HG02588 (cell line): ENCODE data around the gene S100A11.
A peak's percentile ranks its signal among the peaks of the same experiment; 100 is the strongest.
"Not testable (repeated sequence)": the region's sequence is repeated elsewhere in the genome, so short reads cannot be mapped to it uniquely, and the experiment has no call there.

Source experiments
- ATAC-seq: cut with Tn5 transposase; IDR thresholded peaks from one replicate; pipeline ENCODE4 v1.9.1; 2021; ENCODE audit warnings: mild to moderate bottlenecking, moderate library complexity; ENCODE audit not compliant: unreplicated experiment

S100A11 gene

DNA sequence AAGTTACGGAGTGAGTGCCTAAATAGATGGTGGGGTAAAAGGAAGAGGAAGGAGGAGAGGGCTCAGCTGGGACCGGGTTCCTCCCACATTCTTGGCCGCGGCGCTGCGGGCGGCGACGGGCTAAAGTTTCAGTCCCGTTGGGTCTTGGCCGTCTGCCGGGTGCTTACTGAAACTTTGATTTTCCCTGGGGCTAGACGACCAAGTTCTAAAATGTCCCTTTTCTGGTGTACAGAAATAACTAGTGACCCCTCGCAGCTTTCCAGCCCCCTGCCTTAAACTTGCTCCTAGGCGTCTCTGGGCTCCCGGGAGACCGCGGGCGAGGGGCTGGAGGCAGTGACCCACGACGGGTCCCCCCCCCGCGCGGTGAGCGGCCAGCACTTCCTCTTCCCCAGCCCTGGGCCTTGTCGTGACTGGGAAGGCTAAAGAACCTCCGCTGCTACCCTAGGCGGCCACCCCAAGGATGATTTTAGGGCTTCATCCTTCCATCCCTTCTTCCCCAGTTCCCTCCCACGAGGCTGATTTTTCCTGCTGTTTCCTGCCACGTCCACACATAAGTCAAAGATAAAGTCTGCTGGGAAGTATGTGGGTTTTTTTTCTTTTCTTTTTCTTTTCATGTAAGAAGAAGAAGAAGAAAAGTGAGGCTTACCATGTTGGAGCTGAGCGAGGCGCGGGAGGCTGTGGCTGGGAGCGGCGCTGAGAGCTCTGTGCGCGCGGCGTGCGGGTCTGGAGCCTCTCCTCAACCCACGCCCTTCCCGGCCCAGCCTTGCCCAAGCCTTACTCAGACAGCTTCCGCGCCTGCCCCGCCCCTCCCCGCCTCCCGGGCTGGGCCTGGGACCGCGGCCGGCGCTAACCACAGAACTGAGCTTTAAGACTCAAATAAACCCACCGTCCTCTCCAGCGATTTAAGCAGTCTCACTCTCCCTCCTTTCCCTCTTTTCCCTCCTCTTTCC is at the start of gene S100A11:
Gene S100A11 (minus strand): TSS at position 738 of the 950 bp plus-strand sequence. CDS start 89 bp downstream, at position 649.
- peak; percentile 60 for ATAC-seq

DNA sequence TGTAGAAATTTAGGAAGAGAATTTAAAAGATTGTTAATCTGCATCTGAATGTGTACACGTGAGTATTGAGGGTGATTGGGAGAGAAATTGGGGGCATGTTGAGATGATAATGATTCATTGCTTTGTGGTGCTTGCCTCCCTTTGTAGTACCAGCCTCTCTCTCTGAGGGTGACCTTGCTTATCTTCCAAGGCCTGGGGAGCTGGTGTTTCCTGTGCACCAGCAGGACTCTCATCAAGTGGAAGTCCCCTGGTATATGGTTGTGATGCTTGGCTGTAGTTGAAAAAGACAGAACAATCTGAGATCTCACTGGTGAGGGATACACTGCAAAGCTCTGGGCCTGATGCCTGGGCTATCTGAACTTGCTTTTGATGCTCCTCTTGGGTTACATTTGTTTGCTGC is 48.0 kb upstream of the S100A11 start:
- ATAC-seq, result no peak

DNA sequence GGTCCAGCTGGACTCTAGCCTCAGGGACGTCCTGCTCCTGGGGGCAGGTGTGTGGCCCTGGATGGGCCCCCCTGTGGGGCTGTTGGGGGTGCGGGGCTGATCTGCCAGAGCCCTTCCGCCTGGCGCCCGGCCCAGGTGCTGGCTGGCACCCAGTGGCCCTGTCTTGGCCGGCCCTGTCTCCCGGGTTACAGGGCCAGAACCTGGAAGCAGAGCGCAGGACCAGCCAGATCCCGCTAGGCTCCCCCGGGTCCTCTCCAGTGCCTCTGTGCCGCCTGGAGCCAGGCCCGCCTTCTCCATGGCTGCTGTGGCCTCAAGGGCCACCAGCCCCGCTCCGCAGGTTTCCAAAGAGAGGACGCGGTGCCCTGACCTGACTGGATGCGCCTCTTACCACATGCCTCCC is 44.2 kb upstream of the S100A11 start:
- ATAC-seq, result not testable (repeated sequence)

DNA sequence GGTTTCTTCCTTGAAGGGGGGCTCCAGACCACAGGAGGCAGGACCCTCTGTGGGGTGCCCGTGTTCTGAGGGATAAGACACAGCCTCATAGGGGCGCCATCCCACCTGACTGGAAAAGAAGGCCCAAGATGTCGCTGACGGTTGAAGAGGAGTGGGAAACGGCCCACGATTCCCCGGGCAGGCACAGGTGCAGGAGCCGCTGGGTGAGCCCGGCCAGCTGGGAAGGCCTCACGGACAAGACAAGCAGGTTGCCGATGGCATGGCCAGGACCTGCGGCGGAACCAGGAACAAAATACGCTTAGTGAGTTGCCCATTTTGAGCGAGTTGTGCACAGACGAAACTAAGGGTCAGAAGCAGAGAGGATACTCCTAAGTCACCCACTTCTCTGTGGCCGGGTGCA is 43.7 kb upstream of the S100A11 start:
- not testable (repeated sequence) for ATAC-seq

DNA sequence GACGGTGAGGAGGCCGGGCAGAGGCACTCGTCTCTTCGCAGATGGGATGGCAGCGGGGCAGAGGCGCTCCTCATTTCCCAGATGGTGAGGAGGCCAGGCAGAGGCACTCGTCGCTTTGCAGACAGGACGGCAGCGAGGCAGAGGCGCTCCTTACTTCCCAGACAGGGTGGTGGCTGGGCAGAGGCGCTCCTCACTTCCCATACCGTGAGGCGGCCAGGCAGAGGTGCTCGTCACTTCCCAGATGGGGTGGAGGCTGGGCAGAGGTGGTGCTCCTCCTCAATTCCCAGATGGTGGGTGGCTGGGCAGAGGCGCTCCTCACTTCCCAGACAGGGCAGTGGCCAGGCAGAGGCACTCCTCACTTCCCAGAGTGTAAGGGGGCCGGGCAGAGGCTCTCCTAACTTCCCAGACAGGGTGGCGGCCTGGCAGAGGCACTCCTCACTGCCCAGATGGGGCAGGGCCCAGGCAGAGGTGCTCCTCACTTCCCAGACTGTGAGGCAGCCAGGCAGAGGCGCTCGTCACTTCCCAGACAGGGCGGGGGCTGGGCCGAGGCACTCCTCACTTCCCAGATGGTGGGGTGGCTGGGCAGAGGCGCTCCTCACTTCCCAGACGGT is 42.1 kb upstream of the S100A11 start:
- no peak for ATAC-seq

DNA sequence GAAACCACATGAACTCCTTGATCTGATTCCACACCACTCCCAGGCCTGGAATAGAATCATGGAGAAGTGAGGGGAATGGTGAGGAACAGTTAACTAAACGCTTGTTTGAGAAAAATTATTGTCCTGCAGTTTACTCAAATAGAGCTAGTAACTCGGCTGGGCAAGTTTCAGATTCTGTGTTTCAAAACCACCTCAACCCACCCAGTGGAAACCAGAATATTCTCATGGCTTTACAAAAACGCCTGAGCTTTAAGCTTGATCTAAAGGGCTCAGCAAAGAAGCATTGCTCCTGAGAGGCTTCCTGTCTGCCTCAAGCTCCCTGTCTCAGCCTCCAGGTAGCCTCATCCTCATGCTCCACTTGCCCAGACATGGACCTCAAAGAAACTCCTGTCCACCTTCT is 35.5 kb upstream of the S100A11 start:
- ATAC-seq, result no peak

DNA sequence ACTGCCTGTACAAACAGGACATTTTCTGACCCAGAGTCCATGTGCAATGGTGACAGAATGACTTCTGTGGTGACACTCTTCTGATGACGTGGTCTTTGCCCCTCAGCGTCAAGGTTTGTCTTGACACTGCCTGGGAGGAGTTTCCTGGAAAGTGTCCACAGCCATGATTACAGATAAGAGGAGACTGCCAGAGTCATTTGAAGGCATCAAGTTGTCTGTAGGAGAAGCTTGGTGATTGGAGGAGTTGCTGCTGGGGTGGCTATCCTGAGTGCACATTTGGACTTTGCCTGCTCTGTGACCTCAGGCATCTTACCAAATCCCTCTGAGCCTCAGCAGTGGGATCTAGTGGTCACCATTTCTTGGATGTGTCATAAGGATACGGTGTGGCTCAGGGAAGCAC is 34.3 kb upstream of the S100A11 start:
- ATAC-seq, result no peak

DNA sequence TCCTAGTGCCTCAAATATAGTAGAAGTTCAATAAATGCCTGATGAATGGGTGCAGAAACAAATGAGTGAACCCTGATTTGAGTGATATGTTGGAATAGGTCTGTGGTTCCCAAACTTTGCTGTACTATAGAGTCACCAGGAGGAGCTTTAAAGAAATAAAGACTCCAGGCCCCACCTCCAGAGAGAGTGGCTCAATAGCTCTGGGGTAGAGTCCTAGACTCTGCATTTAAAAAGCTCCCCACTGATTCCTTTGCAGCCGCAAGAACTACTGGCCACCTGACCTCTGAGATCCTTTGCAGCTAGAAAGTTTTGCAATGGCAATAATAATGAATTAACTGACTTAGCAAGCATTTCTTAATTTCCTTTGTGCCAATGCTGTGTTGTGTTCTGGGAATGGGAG is 31.1 kb upstream of the S100A11 start:
- ATAC-seq, result no peak

DNA sequence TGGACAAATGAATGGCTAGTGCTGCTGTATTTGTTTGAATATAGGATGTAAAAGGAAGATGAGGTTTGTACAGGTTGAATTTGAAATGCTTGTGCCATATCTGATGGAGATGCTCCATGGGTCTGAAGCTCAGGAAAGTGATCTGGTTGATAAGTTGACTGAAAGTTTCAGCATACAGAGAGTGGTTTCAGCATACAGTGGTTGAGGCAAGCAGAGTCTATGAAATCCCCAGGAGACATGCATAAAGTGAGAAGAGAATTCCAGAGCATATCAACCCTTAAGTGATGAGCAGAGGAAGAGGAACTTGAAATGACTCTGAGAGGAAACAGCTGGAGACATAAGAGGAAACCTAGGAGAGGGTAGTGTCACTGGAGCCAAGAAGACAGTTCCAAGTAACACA is 30.3 kb upstream of the S100A11 start:
- ATAC-seq, result no peak

DNA sequence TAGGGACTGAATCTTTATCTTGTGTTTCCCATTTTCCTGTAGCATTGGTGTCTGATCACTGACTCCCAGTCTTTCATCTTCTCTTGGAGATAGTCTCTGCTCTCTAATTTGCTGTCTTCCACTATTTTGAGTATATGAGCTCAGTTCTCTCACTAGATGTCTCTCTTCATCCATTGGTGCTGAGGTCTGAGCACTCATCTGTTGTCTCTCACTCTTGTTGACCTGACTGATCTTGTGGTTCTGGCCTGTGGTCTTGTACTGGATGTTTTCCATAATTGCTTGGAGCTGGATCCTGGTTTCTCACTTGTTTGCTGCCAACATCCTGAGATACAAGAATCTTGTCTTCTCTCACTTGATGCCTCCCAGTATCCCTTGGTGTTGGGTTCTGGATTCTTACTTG is 25.1 kb upstream of the S100A11 start:
- ATAC-seq, result no peak

DNA sequence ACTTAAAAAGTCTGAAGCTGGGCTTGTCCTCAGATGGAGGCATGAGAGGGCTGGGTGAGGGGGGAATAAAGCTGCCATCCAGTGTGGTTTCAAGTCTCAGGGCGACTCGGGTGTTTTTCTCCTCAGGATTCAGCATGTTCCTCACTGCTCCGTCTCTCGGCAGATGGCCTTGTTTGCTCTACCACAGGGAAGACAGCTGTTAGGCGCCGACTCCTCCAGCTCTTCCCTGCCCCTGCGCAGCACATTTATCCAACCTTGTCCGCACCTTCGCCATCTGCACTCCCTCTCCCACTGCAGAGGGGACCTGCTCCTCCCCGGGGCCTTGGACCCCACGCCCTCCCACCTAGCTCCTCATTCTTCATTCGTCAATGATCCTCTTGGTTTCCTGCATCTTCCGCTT is 16.6 kb upstream of the S100A11 start:
- no peak for ATAC-seq

DNA sequence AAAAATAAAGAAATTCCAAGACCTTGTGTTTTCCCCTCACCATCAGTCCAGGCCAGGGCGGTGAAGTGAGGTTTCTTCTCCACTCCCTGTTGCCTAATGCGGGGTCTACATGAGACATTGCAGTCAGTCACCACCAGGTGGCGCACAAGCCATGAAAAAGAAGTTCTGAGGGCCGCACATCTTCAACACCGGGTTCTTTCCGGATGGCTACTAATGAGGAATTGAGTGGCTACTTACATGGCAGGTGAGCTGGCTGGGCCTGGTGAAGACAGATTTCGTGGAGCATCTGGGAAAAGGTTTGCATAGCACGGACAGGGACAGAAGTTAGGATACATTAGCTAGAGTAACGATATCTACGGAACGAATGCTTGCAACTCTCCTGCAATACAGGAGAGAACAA is 15.8 kb upstream of the S100A11 start:
- ATAC-seq, result no peak

DNA sequence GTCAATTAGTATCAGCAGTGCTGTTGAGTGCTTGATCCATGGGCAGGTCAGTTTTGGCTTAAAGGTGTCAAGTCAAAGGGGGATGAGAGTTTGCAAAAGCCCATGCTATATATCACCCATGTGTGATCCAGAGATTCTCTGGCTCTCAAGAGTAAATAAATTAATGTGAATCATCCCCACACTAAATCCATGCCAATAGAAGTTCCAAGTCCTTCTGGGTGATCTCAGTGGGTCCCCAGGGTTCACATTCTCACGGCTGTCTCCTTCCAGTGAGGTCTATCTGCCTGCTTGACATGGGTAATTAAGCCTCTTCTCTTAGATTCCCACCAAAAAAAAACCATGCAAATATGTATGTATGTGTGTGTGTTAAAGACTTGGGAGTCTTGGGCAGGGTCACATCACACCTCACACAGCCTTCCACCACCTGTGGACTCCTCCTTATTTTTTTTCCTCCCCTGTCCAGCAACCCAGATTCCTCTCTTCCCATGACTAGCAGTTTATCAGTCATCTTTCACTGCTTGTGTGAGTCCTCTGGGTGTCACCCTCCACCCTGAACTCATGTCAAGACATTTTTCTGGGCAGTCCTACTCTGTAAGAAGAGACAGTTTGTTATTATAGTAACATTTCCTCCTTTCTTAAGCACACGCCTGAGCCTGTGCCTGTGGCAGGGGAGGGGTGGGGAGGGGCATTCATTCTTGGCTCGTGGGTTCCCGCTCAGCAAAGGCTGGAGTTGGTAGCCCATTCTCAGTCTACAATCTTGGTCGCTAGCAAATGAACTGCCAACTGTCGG is 14.3 kb upstream of the S100A11 start:
- no peak for ATAC-seq

DNA sequence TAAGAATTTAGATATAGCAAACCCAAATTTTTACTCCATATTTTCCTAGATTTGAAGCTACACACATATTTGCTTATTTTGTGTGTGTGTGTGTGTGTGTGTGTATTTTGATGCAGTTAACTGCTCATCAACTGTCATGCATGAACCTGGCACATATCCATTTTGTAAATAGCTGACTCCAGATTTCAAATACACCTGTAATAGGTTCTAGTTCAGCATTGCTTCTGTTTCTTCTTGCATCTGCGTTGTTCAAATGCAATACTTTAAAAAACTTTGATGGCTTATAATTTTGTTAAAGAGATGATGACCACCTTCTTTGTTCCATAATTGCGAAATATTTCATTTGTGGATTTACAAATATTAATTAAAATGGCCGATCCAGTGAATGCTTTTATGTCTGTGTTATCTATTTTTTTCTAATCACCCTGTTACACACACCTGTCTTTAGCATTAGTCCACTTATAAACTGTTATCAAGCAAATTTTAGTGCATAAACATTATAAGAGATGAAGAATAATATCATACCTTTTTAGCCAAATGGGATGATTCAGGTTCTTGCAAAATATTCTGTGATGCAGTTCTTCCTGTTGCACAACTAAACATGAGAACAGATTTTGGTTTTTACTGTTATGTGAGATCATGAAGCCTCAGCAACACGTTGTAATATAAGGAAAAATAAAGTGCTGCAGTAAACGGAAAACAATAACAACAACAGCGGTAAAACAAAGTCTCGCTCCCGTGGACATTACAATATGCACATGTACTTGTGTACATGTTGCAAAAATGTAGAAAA is 12.7 kb upstream of the S100A11 start:
- no peak for ATAC-seq

DNA sequence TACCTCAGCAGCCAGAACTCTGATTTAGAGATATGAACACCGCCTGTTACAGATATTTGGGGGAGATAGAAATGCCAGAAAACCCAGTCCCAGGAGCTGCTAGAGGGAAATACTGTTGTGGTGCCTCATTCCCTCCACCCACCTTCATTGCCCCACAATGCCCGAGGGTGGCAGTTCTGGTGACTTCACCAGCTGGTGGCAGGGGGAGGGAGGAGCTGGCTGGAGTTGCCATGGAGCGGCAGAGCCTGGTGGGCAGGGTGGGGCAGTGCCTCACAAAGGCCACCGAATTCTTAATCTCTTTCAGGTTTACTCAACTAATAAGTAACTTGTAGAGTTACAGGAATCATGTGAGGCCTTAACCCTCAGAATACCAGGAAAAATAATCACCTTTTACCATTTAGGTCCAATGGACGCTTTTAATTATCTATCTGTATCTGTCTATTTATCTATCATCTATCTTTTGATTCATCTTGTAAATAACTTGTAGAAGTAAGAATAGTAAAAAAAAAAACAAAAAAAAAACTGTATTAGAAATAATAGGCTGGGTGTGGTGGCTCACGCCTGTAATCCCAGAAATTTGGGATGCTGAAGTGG is 11.7 kb upstream of the S100A11 start:
- ATAC-seq, result peak; percentile 26

DNA sequence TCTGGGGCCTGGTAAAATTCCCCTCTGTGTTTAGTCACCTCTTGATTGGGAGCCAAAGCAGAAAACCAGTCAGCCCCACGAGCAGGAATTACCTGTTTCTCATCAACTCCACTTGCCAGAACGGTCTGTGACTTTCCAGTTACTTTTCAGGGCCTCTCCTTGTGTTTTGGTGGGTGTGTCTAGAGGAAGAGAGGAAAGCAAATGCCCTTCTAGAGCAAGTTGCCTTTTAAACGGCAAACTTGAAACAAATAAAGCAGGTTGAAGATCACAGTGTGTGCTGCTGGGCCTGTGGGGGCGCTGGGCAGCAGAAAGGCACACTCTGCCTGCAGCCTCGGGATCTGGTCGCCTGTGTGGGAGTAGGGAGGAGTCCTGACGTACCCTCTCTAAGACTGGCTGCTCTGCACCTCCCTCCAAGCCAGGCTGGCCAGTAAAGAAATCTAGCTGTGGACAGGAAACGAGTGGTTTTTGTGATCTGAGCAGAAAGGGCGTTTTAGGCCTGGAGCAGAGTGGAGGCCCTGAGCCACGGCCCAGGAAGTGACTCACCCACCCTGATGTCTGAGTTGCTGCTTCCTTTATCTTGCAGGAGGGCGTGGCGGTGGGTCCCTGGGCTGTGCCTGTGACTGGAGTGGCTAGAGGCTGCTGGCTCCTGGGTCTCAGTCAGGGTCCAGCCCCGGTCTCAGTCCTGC is 11.1 kb upstream of the S100A11 start:
- peak; percentile 89 for ATAC-seq

DNA sequence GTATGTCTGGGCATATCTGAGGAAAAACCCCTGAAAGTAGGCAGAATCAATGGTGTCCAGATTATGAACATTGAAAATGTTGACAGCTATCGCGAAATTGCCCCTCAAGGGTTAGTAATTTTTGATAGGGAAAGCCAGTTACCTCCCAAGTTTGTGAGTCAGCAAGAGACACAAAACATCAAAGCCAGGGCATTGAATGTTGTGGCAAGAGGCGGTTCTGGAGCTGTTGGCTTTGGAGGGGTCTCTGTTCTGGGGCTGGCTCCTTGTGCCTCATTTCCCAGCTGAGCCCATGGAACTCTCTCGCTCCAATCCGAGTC is 10.6 kb upstream of the S100A11 start:
- ATAC-seq, result no peak

DNA sequence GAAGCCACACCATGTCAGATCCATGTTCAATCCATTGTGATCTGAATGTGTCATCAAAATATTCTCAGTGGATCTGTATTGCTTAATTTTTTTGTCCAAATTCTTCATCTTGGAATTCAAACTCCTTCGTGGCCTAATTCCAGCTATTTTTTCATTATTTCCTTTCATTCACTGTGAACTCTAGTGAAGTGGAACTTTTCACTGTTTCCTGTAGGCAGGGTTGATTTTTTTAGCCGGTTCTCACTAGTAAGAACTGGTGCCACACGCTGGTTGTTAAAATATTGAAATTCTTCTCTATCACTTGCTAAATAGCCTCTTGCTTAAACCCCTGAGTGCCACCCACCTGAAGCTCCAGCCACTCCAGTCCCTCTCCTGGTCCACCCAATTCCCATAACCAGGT is 7.6 kb upstream of the S100A11 start:
- no peak for ATAC-seq

DNA sequence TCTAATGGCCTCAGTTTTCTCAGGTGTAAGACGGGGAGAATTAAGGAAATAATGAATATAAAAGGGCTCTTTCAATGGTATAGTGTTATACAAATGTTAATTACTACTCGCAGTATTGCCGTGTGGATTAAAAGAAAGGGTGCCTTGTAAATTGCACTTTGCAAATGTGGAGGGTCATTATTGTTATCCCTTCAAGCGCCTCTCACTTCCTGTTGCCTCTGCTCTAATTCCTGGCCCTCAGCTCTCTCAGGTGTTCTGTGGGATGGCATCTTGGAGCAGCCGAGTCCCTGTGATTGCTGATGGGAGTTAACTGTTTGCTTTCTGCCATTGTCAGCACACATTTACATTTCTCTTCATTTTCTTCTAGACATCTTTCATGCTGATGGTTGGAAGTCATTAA is 7.1 kb upstream of the S100A11 start:
- ATAC-seq, result no peak

DNA sequence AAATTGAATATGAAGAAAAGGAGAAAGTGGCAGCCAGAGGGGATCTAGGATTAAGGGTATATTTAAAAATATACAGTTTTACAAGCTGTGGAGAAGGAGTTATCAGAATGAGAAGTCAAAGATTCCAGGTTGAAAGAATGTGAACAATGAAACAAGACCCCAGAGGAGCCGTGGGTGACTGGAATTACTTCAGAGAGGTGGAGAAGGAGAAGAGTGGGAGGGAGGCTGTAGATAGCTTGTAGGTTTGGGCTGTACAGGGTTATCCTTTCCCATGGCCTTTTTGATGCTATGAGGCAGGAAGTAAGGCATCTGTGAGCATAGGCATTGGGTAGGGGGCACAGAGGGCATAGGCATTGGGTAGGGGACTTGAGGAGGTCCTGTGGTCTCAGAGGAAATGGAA is 5.2 kb upstream of the S100A11 start:
- no peak for ATAC-seq
